Stomach (tissue), 9 donors: ENCODE measurements around the gene GDF2. TPM values are rescaled to one million over a fixed set of nuclear protein-coding genes. Genes with fewer than 3 reads are reported as not detected.

Experiments used
- DNase-seq, 2 donors: peaks; one replicate each; pipeline versions ENCODE4 v3.0.0 to v3.0.0-alpha.2; 2013 to 2019
- H3K27ac ChIP-seq, 5 donors: fragments of 200-600 bp in 4 of 5; sonication (generic) in 4 of 5; one replicate each; pipeline ENCODE4 v1.5.1; 2013 to 2019; ENCODE audit warnings: mild to moderate bottlenecking in 1 of 5, moderate library complexity in 1 of 5
- H3K27me3 ChIP-seq, 3 donors: fragments of 200-600 bp; sonication (generic); one replicate each; pipeline ENCODE4 v1.5.1; 2017 to 2019; ENCODE audit warnings: mixed run types in 1 of 3
- H3K36me3 ChIP-seq, 4 donors: fragments of 200-600 bp; sonication (generic); 1 replicate in 3 of 4; 2 replicates in 1 of 4; pipeline ENCODE4 v1.5.1; 2016 to 2019
- H3K4me1 ChIP-seq, 4 donors: fragments of 200-600 bp; sonication (generic); one replicate each; pipeline ENCODE4 v1.5.1; 2016 to 2019
- H3K4me3 ChIP-seq, 4 donors: fragments of 200-600 bp; sonication (generic) in 3 of 4; one replicate each; pipeline ENCODE4 v1.5.1; 2016 to 2019; ENCODE audit warnings: mild to moderate bottlenecking in 1 of 4
- H3K9me3 ChIP-seq, 4 donors: fragments of 200-600 bp; sonication (generic); one replicate each; pipeline ENCODE4 v1.5.1; 2016 to 2019
- EP300 ChIP-seq: sonication (generic); formaldehyde crosslinking; IDR thresholded peaks from one replicate; pipeline ENCODE4 v1.6.1; 2017; ENCODE audit warnings: antibody characterized with exemption
- POLR2A ChIP-seq, 4 donors: fragments of 450-650 bp; IDR thresholded peaks; one replicate each; pipeline ENCODE4 v1.6.1; 2016; ENCODE audit warnings: antibody characterized with exemption in 4 of 4, control low read depth in 2 of 4, mild to moderate bottlenecking in 1 of 4, moderate library complexity in 1 of 4
- POLR2AphosphoS5 ChIP-seq, 3 donors: sonication (generic); formaldehyde crosslinking; IDR thresholded peaks; one replicate each; pipeline ENCODE4 v1.6.1; 2016; ENCODE audit warnings: antibody characterized with exemption in 3 of 3
- WGBS, 5 donors: extraction: QIAGEN DNeasy Blood & Tissue Kit in 3 of 5; methylation state at CpG; one replicate each; pipeline versions ENCODE4 v1.1.5 to v1.1.7; 2013 to 2018; 5-methylcytosine and 5-hydroxymethylcytosine counted together
- intact Hi-C: fragments of 100-400 bp; cut with DNase I; formaldehyde crosslinking; loops from one replicate; pipeline ENCODE4 v1.15.1; 2023; ENCODE audit warnings: low total_unique reads
- polyA plus RNA-seq, 3 donors: library from polyadenylated mRNA; stranded (reverse); fragments of 200-250 nt; gene quantifications; one replicate each; pipeline ENCODE4 v1.2.3, GENCODE V29; 2013
- total RNA-seq, 5 donors: library from RNA; depleted of rRNA; stranded (reverse); fragments of >200 nt; gene quantifications; one replicate each; pipeline versions ENCODE4 v1.1.0 to v1.2.3, GENCODE V29; 2014 to 2016
- TF ChIP-seq, protein P1 (sequence below), 7 experiments: fragments of 450-650 bp in 4 of 7; fragments of 200-600 bp in 3 of 7; sonication (generic) in 3 of 7; IDR thresholded peaks; one replicate each; pipeline ENCODE4 v1.5.1; 2016 to 2019; ENCODE audit warnings: antibody characterized with exemption in 7 of 7, control low read depth in 2 of 7, mild to moderate bottlenecking in 1 of 7
- donor health status: healthy with polysubstance abuse.
- donor health status: Bipolar disorder and iron deficiency.
- donor health status: healthy.

Gene GDF2
- total and polyA plus RNA-seq, 8 donors = not detected

- H3K4me1 ChIP-seq = peaks cover 0 to 8% (median 0%) of the 10 kb centered on the region in 4 donors
- WGBS, 5 donors = 75 to 85% (median 79%) methylated on average over 3 of the region's 3 CpGs
- intact Hi-C loops = no loop called here
- H3K27ac ChIP-seq = no peak overlapping the region
- no peaks in the 10 kb centered on the region for H3K36me3 ChIP-seq
- no peaks in the 10 kb centered on the region for H3K9me3 ChIP-seq
- H3K4me3 ChIP-seq = no peak overlapping the region
- TF ChIP-seq EP300 (no peak), POLR2AphosphoS5 (IDR thresholded peaks at IDR 0.05) (no peak), POLR2A (IDR thresholded peaks at IDR 0.05) (no peak)
- TF ChIP-seq, protein P1, sequence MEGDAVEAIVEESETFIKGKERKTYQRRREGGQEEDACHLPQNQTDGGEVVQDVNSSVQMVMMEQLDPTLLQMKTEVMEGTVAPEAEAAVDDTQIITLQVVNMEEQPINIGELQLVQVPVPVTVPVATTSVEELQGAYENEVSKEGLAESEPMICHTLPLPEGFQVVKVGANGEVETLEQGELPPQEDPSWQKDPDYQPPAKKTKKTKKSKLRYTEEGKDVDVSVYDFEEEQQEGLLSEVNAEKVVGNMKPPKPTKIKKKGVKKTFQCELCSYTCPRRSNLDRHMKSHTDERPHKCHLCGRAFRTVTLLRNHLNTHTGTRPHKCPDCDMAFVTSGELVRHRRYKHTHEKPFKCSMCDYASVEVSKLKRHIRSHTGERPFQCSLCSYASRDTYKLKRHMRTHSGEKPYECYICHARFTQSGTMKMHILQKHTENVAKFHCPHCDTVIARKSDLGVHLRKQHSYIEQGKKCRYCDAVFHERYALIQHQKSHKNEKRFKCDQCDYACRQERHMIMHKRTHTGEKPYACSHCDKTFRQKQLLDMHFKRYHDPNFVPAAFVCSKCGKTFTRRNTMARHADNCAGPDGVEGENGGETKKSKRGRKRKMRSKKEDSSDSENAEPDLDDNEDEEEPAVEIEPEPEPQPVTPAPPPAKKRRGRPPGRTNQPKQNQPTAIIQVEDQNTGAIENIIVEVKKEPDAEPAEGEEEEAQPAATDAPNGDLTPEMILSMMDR (IDR thresholded peaks at IDR 0.05) = no peak
- DNase-seq = peak in 1 of 2 donors; percentile 11
- peaks cover 0 to 11% (median 0%) of the 10 kb centered on the region in 3 donors for H3K27me3 ChIP-seq
Observed at GRCh38 chr10:47332371-47332770, 10.1 kb downstream of the GDF2 start.

GRCh38 chr10:47332946-47333345, 10.7 kb downstream of the GDF2 start:
- intact Hi-C loops = no loop called here
- Histone ChIP-seq H3K4me3 (no peak overlapping the region), H3K36me3 (no peaks in the 10 kb centered on the region)

GRCh38 chr10:47333532-47333931, 11.3 kb downstream of the GDF2 start:
- no peaks in the 10 kb centered on the region for H3K9me3 ChIP-seq
- 81 to 88% (median 87%) methylated on average over 6 of the region's 6 CpGs for WGBS, 5 donors
- H3K27me3 ChIP-seq = peaks cover 0 to 11% (median 0%) of the 10 kb centered on the region in 3 donors
- no peak overlapping the region for H3K4me3 ChIP-seq
- peaks cover 0 to 8% (median 0%) of the 10 kb centered on the region in 4 donors for H3K4me1 ChIP-seq
- peak in 1 of 2 donors; percentile 1 for DNase-seq
- intact Hi-C loops = no loop called here
- no peaks in the 10 kb centered on the region for H3K36me3 ChIP-seq
- TF ChIP-seq POLR2AphosphoS5 (IDR thresholded peaks at IDR 0.05) = no peak
- TF ChIP-seq, protein P1 (IDR thresholded peaks at IDR 0.05) = no peak
- TF ChIP-seq EP300 = no peak
- no peak for TF ChIP-seq POLR2A (IDR thresholded peaks at IDR 0.05)
- H3K27ac ChIP-seq = no peak overlapping the region

More at GRCh38 chr10:47332946-47333345, 10.7 kb downstream of the GDF2 start:
- no peak for DNase-seq
- TF ChIP-seq POLR2AphosphoS5 (IDR thresholded peaks at IDR 0.05) (no peak), EP300 (no peak), POLR2A (IDR thresholded peaks at IDR 0.05) (no peak)
- TF ChIP-seq, protein P1 (IDR thresholded peaks at IDR 0.05) = no peak
- Histone ChIP-seq H3K27me3 (peaks cover 0 to 11% (median 0%) of the 10 kb centered on the region in 3 donors), H3K9me3 (no peaks in the 10 kb centered on the region), H3K4me1 (peaks cover 0 to 8% (median 0%) of the 10 kb centered on the region in 4 donors), H3K27ac (no peak overlapping the region)
- WGBS, 5 donors = 74 to 96% (median 82%) methylated on average over 3 of the region's 3 CpGs

- Histone ChIP-seq H3K36me3 (no peaks in the 10 kb centered on the region), H3K4me3 (no peak overlapping the region), H3K27ac (no peak overlapping the region), H3K4me1 (peaks cover 0 to 8% (median 0%) of the 10 kb centered on the region in 4 donors), H3K9me3 (no peaks in the 10 kb centered on the region), H3K27me3 (peaks cover 0 to 13% (median 0%) of the 10 kb centered on the region in 3 donors)
- intact Hi-C loops = no loop called here
- peak in 1 of 2 donors; percentile 3 for DNase-seq
- TF ChIP-seq POLR2A (IDR thresholded peaks at IDR 0.05) (no peak), POLR2AphosphoS5 (IDR thresholded peaks at IDR 0.05) (no peak), EP300 (no peak)
- TF ChIP-seq, protein P1 (IDR thresholded peaks at IDR 0.05) = no peak
- 75 to 86% (median 81%) methylated on average over 7 to 8 of the region's 8 CpGs for WGBS, 5 donors
Observed at GRCh38 chr10:47334466-47335295, 12.4 kb downstream of the GDF2 start.
